Right forelimb (tissue), 1 donor: ENCODE data around the gene CFAP46.

Experiments used
- DNase-seq: peaks from one replicate; pipeline ENCODE4 v3.0.0-alpha.2; 2018

Gene CFAP46

GRCh38 chr10:132879408-132880127 lies 62.8 kb downstream of the CFAP46 start:
- no peak for DNase-seq

DNA sequence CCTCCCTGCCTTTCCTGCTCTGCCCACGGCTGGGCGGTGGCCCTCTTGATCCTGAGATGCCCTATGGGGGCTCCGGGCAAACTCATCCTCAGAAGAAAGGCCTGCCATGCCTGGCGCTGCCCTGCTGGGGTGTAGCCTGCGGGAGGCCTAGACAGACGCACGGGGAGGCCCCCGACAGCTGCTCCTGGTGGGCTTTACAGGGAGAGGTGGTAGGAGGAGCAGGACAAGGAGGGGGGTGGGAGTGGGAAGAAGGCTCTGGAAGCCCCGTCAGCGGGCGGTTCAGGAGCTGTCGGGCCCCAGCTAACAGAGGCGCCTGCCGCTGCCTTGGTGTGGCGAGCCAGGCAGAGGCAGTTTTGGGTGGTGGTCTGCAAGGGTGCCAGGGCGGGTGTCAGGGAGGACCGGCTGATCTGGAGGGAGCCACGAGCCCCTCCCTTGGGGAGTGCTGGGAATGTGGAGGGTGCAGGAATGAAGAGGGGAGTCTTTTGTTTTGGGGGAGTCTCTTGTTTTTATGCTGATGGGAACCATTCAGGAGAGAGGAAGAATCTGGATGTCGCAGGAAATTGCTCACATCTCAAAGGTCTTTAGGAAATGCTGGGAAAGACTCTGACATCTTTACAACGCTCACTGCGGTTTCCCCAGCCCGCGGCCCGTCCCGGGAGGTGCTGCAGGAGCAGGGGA lies 63.5 kb downstream of the CFAP46 start:
- no peak for DNase-seq

DNA sequence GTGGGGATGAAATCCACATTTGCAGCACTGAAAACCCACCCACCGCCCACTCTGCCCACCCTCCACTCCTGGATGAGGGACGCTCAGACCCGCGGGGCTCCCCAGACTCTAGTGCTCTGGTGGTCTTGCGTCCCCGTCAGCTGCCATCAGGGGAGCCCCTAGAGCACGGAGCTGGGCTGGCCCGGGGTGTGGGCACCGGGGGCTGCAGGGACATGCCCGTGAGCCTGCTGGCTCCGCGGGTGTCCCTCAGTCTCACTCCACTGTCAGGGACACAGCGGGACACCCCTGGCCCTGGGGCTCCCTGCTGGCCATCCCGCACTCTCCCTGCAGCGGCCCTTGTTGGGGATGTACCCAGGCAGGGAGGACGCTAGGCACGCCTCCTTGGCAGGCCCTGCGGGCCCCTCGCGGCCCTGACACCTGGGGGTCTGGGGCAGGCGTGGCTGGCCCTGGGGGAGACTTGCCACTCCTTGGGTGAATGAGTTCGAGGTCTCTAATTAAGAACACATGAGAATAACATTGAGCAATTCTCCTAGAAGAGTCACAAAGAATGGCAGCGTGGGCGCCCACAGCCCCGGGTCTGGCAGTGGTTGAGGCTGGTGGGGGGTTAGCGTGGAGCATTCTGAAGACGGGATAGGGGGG lies 64.2 kb downstream of the CFAP46 start:
- DNase-seq = no peak

GRCh38 chr10:132877473-132877872 lies 64.9 kb downstream of the CFAP46 start:
- no peak for DNase-seq

DNA sequence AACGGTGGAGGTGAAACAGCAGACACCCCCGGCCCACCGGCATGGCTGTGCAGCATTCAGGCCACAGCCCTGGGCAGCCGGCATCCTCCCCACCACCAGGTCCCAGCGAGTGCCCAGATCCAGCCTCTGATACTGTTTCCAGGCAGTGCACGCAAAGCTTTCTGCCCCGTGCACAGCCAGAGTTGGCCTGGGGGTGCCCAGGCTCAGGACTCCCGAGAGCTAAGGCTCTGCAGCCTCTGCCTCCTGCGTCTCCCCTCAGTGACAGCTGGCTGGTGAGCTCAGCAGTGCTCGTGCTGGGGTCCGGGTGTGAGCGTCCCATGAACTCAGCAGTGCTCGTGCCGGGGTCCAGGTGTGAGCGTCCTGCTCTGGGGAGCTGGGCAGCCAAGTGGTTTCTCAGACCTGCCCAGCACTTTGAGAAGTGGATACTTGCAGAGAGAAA lies 65.4 kb downstream of the CFAP46 start:
- DNase-seq = peak; percentile 37

DNA sequence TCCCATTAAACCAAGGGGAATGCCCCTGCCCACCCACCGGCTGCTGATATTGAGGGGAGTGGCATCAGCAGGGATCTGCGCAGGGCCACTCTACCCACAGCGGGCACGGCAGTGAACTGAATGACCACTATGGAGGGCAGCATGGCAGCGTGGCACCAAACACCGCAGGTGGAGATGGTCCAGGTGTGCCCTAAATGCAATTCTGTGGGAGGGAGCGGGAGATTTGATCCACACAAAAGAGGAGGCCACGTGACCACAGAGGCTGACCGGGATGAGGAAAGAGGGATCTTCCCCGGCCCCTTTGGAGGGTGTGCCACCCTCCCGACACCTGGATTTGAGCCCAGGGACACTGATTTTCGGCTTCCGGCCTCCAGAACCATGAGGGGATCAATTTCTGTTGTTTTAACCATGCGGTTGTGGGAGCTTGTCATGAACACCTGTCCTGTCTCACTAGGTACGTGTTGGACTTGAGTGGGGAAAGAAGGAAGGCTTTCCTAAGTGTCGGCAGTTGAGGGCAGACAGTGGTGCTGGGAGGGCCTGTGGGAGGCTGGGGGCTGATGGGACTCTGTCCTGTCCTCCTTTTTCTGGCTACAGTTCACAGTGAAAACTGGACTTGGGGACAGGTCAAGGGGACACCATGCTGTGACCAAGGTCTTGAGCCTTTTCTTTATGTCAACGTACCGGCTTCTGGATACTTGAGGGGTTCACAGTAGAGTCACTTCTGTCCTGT lies 66.1 kb downstream of the CFAP46 start:
- no peak for DNase-seq

DNA sequence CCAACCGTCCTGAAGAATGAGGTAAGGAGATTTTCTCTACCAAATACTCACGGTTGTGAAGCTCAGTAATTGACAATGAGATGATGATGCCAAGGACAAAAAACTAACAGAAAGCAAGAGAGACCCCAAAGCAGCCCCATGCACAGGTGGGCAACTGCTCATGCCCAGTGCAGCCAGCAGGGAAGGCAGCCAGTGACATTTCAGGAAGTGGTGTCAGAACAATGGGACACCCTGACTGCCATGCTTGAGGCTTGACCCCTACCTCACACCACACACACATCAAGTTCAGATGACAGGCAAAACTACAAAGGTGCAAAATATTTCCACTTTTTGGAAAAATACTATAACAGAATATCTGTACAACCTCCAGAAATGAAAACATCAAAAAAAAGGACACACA lies 66.9 kb downstream of the CFAP46 start:
- DNase-seq = no peak

DNA sequence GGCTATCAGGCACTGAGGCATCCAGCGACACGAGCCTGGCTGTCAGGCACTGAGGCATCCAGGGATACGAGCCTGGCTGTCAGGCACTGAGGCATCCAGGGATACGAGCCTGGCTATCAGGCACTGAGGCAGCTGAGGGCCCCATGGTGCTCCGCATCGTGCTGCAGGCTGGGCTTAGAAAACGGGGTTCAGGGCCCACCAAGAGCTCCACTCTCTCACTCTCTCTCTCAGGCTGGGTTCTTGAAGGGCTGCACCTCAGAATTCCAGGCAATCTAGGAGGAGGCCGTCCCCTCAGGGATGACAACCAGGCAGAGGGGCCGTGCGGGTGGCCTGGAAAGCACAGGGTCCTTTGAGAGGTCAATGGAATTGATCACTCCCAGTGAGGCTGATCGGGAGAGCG lies 69.0 kb downstream of the CFAP46 start:
- DNase-seq = peak; percentile 29

GRCh38 chr10:132872658-132873057 lies 69.7 kb downstream of the CFAP46 start:
- no peak for DNase-seq

DNA sequence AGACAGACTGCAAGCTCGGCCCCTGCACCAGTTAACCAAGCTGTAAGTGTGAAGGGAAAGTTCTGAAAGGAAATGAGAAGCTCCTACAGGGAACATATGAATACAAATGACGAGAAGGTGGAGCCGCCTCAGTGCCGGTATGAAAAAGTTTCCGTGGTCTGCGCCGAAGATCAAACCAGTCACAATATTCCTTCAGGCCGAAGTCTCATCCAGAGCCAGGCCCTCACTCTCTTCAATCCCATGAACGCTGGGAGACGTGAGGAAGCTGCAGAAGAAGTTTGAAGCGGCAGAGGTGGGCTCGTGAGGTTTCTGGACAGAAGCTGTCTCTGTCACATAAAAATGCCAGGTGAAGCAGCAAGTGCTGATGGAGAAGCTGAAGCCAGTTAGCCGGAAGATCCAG lies 71.9 kb downstream of the CFAP46 start:
- no peak for DNase-seq

- no peak for DNase-seq
Measured at GRCh38 chr10:132869621-132870020, 72.7 kb downstream of the CFAP46 start.

DNA sequence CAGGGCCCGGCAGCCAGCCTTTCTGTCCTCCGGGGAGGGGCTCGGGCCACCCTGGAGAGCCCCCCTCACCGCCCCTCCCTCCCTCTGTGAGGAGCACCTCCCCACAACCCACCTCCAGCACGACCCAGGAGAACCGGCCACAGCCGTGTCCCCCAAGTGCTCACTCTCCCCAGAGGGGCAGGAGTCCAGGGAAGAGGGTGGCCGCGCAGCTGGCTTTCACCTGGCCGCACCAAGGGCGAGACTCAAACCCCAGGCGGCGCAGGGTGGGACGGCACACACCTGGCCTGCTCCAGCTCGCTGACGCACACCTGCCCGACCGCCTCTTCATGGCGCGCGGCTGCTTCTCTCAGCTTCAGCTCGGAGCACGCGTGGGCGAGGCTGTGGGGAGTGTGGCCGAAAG lies 73.4 kb downstream of the CFAP46 start:
- DNase-seq = peak; percentile 34

- peak; percentile 17 for DNase-seq
Measured at GRCh38 chr10:132867801-132868644, 74.3 kb downstream of the CFAP46 start.

GRCh38 chr10:132866601-132867381 lies 75.6 kb downstream of the CFAP46 start:
- DNase-seq = peak; percentile 38

DNA sequence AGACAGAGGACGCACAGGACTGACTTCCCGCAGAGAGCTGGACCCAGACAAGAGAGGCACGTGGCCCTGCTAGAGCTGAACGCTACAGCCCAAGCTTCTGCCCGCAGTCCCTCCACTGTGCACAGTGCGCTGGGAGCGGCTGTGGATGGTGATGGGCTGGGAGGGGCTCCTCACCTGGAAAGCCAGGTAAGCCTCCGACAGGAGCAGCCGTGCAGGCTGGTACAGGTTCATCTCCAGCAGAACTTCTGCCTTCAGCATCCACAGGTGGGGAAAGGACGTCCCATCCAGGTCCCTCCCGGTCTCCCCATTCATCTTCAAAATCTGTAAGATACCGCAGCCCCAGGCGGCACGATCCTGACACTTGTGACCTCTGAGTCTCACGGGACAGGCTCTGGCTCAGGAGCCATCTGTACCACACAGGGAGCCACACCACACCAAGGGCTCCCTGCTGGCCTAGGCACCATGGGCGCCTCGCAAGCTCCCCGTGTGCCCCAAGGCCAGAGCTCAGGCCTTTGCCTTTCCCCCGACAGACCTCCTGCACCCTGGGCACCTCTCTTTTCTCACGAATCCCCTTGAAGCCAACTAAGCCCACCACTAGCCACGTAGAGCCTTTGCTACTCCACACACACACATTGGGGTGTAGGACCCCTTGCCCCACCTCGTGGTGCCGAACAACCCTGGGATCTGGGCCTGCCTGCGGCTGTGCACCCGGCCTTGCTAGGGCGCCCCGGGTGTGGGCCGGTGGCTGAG lies 76.3 kb downstream of the CFAP46 start:
- peak; percentile 24 for DNase-seq

GRCh38 chr10:132865171-132865631 lies 77.2 kb downstream of the CFAP46 start:
- DNase-seq = peak; percentile 36

GRCh38 chr10:132862485-132863420 lies 79.6 kb downstream of the CFAP46 start:
- DNase-seq = peak; percentile 41

DNA sequence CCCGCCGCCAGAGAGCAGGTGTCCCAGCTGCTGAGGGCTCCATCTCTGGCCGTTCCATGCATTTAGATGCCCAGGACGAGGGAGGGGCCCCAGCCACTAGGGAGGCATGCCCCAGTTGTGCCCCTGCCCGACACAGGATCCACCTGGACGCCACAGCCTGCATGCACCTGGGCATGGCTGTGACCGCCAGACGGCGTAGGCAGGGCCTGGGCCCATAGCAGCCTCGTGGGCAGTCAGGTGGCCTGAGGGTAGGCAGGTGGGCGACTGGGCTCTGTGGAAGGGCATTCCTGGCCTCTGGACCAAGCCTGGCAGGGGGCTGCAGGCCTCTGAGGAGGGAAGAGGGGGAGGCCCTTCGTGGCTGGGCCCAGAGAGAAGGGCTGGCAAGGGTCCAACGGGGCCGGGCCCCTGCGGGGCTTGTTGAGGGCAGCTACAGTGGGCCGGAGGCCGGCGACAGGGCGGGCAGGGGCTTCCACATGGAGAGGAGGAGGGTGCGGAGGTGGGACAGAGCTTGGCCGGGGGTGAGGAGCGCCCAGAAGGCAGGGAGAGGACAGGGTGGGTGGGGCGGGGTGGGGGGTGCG lies 80.4 kb downstream of the CFAP46 start:
- peak; percentile 31 for DNase-seq

GRCh38 chr10:132861116-132861691 lies 81.2 kb downstream of the CFAP46 start:
- DNase-seq = peak; percentile 25
